Measurements from ENCODE around the gene WDFY4. TPM values are rescaled to one million over a fixed set of nuclear protein-coding genes. Genes with fewer than 3 reads are reported as not detected.

WDFY4 gene
- polyA plus RNA-seq, 1 of the 3 experiments (the other 2 are of a cell fraction) = not detected

DNA sequence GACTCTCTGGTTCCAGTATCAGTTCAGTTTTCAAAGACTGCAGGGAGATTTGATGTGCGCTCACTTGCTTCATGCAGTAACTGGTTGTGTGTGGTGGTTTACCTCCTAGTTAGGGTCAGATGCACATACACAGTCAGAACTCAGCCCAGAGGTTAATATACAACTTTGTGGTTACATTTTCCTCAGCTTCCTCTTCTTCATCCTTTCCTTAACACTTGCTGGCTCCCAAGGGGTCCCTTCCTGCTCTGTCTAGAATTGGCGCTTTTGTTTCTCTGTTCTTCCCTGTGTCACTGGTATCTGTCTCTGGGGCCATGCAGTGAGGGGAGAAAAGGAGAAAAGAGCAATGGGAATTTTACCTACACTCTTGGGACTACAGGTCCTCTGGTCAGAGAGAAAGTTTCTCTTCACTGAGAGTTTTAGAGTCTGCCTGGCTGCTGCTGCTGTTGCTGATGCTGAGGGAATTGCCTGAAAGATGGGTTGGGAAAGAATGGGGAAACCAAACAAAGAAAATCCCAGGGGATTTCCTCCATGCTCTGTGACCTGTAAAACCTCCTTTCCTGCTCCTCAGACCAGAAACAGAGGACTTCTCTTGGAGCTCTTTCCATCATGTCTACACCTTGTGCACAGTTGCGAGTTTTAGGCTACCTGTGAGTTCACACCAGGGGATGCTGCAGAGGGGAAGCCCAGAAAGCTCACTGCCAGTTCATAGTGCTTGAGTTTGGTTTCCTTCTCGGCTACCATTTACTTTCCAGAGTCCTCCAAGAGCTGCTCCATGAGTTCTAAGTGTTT is 74.6 kb downstream of the WDFY4 start (continued):
- TF ChIP-seq RFX5 (IDR thresholded peaks at IDR 0.05; ENCODE audit: low read length) = no peak
- TF ChIP-seq FOXM1 (IDR thresholded peaks at IDR 0.05; ENCODE audit: low read depth) = no peak
- TF ChIP-seq, protein P1, sequence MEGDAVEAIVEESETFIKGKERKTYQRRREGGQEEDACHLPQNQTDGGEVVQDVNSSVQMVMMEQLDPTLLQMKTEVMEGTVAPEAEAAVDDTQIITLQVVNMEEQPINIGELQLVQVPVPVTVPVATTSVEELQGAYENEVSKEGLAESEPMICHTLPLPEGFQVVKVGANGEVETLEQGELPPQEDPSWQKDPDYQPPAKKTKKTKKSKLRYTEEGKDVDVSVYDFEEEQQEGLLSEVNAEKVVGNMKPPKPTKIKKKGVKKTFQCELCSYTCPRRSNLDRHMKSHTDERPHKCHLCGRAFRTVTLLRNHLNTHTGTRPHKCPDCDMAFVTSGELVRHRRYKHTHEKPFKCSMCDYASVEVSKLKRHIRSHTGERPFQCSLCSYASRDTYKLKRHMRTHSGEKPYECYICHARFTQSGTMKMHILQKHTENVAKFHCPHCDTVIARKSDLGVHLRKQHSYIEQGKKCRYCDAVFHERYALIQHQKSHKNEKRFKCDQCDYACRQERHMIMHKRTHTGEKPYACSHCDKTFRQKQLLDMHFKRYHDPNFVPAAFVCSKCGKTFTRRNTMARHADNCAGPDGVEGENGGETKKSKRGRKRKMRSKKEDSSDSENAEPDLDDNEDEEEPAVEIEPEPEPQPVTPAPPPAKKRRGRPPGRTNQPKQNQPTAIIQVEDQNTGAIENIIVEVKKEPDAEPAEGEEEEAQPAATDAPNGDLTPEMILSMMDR (IDR thresholded peaks at IDR 0.05) = no peak

DNA sequence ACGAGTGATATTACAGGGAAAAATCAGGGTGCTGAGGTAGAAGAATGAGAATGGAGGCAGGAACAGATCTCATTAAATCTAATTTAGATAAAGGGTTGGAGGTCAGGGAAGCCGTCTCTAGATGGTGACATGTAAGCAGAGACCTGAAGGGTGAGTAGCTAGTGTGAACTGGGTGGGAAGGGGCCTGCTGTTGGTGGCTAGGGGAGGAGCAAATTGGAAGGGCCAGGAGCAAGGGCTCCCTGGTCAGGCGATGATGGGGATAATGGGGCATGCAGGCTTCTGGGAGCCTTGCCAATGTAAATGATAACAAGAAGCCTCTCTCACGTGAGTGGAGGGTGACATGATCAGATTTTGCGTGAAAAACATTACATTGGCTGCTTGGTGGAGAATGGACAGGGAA is 76.3 kb downstream of the WDFY4 start:
- Histone ChIP-seq H3K4me1 (ENCODE audit: control insufficient read depth in 1 of 2, insufficient read depth in 2 of 2, low read depth in 1 of 2, low read length in 1 of 2) (peaks cover 0 to 7% of the 10 kb centered on the region in 2 experiments; a peak in 1 of 4 replicates), H3K9me3 (no peaks in the 10 kb centered on the region), H3F3A (replicated peaks; ENCODE audit: insufficient read depth) (no peaks in the 10 kb centered on the region), H3K9me2 (0 out of 2 replicates have a peak, but pooled peaks cover 3% of the 10 kb centered on the region), H3K27ac (ENCODE audit: low read depth in 2 of 2, low read length in 1 of 2) (no peak overlapping the region), H3K79me2 (ENCODE audit: insufficient read depth) (no peaks in the 10 kb centered on the region), H3K27me3 (ENCODE audit: insufficient read depth) (no peaks in the 10 kb centered on the region), H3K4me2 (no peak overlapping the region), H2AFZ (ENCODE audit: low read depth) (no peak overlapping the region), H3K4me3 (ENCODE audit: low read depth in 2 of 2, low read length in 1 of 2) (no peak overlapping the region), H4K20me1 (ENCODE audit: insufficient read depth) (no peaks in the 10 kb centered on the region), H3K36me3 (replicated peaks in 1 of 2; ENCODE audit: control insufficient read depth in 1 of 2, insufficient read depth in 2 of 2, low read length in 1 of 2) (no peaks in the 10 kb centered on the region), H3K9ac (no peak overlapping the region)
- ChIA-PET CTCF (interaction anchor here (0.7 to 1.4 kb wide), 2 partner anchors 8 to 103 kb away, joined by 3 to 4 read pairs; no protein-coding TSS in a partner anchor), POLR2A (no interaction called here)
- WGBS (ENCODE audit: low lambda C conversion rate) = 14% methylated on average over 5 of the region's 5 CpGs
- peak; percentile 37 for DNase-seq
- TF ChIP-seq RCOR1 (IDR thresholded peaks at IDR 0.05; ENCODE audit: low read length) (no peak), GABPA (IDR thresholded peaks at IDR 0.05; ENCODE audit: low read depth) (no peak), NRF1 (IDR thresholded peaks at IDR 0.05; ENCODE audit: low read depth, low read length) (no peak), YY1 (IDR thresholded peaks at IDR 0.05; ENCODE audit: low read depth) (no peak), RXRA (IDR thresholded peaks at IDR 0.05; ENCODE audit: borderline replicate concordance, low read depth) (no peak), TAF1 (IDR thresholded peaks at IDR 0.05; ENCODE audit: borderline replicate concordance, low read depth, low read length) (no peak), EP300 (IDR thresholded peaks at IDR 0.05; ENCODE audit: borderline replicate concordance in 1 of 2, low read depth in 1 of 2, low read length in 1 of 2) (no peak), ELF1 (IDR thresholded peaks at IDR 0.05) (no peak), EZH2phosphoT487 (IDR thresholded peaks at IDR 0.05; ENCODE audit: borderline replicate concordance, low read depth) (no peak), MEF2A (IDR thresholded peaks at IDR 0.05; ENCODE audit: borderline replicate concordance, low read depth) (no peak), RAD21 (IDR thresholded peaks at IDR 0.05; ENCODE audit: low read length) (no peak), JUND (IDR thresholded peaks at IDR 0.05) (no peak), FOXJ3 (CRISPR knock-in tag; IDR thresholded peaks at IDR 0.05) (no peak)
- TF ChIP-seq, protein P2, sequence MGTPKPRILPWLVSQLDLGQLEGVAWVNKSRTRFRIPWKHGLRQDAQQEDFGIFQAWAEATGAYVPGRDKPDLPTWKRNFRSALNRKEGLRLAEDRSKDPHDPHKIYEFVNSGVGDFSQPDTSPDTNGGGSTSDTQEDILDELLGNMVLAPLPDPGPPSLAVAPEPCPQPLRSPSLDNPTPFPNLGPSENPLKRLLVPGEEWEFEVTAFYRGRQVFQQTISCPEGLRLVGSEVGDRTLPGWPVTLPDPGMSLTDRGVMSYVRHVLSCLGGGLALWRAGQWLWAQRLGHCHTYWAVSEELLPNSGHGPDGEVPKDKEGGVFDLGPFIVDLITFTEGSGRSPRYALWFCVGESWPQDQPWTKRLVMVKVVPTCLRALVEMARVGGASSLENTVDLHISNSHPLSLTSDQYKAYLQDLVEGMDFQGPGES (IDR thresholded peaks at IDR 0.05; ENCODE audit: low read depth, low read length) = no peak
- TF ChIP-seq, protein P3, sequence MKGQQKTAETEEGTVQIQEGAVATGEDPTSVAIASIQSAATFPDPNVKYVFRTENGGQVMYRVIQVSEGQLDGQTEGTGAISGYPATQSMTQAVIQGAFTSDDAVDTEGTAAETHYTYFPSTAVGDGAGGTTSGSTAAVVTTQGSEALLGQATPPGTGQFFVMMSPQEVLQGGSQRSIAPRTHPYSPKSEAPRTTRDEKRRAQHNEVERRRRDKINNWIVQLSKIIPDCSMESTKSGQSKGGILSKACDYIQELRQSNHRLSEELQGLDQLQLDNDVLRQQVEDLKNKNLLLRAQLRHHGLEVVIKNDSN (IDR thresholded peaks at IDR 0.05; ENCODE audit: borderline replicate concordance, low read depth) = no peak
- TF ChIP-seq, protein P1 (IDR thresholded peaks at IDR 0.05) = no peak
- TF ChIP-seq, protein P4, sequence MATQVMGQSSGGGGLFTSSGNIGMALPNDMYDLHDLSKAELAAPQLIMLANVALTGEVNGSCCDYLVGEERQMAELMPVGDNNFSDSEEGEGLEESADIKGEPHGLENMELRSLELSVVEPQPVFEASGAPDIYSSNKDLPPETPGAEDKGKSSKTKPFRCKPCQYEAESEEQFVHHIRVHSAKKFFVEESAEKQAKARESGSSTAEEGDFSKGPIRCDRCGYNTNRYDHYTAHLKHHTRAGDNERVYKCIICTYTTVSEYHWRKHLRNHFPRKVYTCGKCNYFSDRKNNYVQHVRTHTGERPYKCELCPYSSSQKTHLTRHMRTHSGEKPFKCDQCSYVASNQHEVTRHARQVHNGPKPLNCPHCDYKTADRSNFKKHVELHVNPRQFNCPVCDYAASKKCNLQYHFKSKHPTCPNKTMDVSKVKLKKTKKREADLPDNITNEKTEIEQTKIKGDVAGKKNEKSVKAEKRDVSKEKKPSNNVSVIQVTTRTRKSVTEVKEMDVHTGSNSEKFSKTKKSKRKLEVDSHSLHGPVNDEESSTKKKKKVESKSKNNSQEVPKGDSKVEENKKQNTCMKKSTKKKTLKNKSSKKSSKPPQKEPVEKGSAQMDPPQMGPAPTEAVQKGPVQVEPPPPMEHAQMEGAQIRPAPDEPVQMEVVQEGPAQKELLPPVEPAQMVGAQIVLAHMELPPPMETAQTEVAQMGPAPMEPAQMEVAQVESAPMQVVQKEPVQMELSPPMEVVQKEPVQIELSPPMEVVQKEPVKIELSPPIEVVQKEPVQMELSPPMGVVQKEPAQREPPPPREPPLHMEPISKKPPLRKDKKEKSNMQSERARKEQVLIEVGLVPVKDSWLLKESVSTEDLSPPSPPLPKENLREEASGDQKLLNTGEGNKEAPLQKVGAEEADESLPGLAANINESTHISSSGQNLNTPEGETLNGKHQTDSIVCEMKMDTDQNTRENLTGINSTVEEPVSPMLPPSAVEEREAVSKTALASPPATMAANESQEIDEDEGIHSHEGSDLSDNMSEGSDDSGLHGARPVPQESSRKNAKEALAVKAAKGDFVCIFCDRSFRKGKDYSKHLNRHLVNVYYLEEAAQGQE (IDR thresholded peaks at IDR 0.05; ENCODE audit: low read depth, low read length) = no peak
